Subcutaneous adipose tissue (tissue), 4 donors: ENCODE measurements around the gene RANGAP1. TPM values are rescaled to one million over a fixed set of nuclear protein-coding genes. Genes with fewer than 3 reads are reported as not detected.

ENCODE experiments used
- CTCF ChIP-seq: fragments of 450-650 bp; IDR thresholded peaks from one replicate; pipeline ENCODE4 v1.5.1; 2016; ENCODE audit warnings: low read depth, mild to moderate bottlenecking, control low read depth, antibody characterized with exemption, moderate library complexity
- total RNA-seq, 4 donors: library from RNA; depleted of rRNA; stranded (reverse); fragments of >200 nt; gene quantifications; one replicate each; pipeline ENCODE4 v1.1.0, GENCODE V29; 2016

The RANGAP1 gene
- total RNA-seq, 4 donors from 2014 or later = 21.0 to 32.8 (median 28.4) TPM

DNA sequence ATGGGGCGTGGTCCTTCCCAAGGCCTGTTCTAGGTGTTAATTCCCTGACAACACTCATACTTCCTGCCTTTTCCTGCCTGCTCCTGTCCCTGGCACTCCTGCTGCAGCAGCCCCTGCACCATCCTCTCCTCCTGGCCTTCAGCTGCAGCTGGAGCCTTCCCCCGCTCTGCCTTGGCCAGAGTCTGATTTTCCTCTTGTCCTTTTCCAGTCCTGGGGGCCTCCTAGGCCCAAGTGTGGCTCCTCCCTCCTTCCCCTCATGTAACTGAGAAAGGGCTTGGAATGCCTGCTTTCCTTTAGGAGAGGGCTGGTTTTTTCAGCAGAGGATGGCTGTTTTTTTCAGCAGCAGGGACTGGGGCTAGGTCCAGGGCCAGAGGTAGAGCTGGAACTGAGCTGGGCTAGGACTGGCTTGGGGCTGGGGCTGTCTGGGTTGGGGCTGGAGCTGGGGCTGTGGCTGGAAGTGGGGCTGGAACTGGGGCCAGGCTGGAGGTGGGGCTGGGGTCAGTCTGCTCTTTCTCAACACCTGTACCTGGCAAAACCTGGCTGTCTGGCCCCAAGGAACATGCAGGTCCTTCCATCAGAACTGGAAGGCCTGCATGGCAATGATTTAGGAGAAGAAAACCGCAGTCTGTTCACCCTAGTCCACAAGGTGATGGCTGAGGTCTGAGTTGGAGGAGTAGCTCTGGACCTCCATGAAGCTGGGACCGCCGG lies 39.0 kb upstream of the RANGAP1 start:
- TF ChIP-seq CTCF = no peak

- no peak for TF ChIP-seq CTCF
Measured at GRCh38 chr22:41320416-41321240, 34.6 kb upstream of the RANGAP1 start.

DNA sequence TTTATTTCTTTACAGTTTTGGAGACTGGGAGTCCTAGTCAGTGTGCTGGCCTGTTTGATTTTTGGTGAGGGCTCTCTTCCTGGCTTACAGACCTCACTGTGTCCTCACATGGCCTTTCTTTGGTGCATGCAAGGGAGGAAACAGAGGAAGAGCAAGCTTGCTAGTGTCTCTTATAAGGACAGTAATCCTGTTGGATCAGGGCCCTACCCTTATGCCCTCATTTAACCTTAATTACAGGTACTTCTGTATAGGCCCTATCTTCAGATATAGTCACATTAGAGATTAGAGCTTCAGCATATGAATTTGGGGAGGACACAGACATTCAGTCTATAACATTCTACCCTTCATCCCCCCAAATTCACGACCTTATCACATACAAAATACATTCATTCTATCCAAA lies 29.6 kb upstream of the RANGAP1 start:
- TF ChIP-seq CTCF = no peak

- no peak for TF ChIP-seq CTCF
Measured at GRCh38 chr22:41314821-41315220, 28.8 kb upstream of the RANGAP1 start.

DNA sequence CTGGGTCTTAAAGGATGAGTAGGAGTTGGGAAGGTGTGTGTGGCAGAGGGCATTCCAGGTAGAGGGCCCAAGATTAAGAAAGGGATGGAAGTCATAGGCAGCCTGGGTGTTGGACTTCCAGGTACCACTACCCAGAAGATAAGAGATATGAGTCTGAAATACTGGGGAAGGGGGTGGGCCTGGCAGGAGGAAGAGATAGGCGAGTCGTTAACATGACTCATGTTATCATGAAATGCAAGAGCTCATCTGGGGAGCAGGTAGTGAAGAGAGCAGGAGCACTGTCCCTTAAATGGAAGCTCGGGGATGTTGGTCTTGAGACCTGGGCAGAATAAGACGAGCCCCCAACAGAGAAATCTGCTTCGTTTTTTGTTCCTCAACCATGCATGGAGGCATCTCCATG lies 25.5 kb upstream of the RANGAP1 start:
- no peak for TF ChIP-seq CTCF

GRCh38 chr22:41310336-41310735 lies 24.3 kb upstream of the RANGAP1 start:
- no peak for TF ChIP-seq CTCF

GRCh38 chr22:41308544-41308947 lies 22.6 kb upstream of the RANGAP1 start:
- no peak for TF ChIP-seq CTCF
